ENCODE data around the gene RELT.

The RELT gene

GRCh38 chr11:73383249-73384124, 7.3 kb downstream of the RELT start:
- Histone ChIP-seq H3K27ac (ENCODE audit: insufficient read depth, low read length, poor library complexity, severe bottlenecking) (no peak overlapping the region), H3K9me3 (ENCODE audit: control insufficient read depth, low read length) (no peaks in the 10 kb centered on the region), H3K36me3 (ENCODE audit: control insufficient read depth, insufficient read depth, low read length) (no peaks in the 10 kb centered on the region), H3K27me3 (replicated peaks; ENCODE audit: control insufficient read depth, insufficient read depth, low read length, poor library complexity, severe bottlenecking) (no peaks in the 10 kb centered on the region), H3K4me3 (ENCODE audit: insufficient read depth, low read depth, low read length, poor library complexity, severe bottlenecking) (no peak overlapping the region), H3K4me1 (ENCODE audit: control insufficient read depth, insufficient read depth, low read length, poor library complexity, severe bottlenecking) (peaks cover 50% of the 10 kb centered on the region)
- DNase-seq = no peak

DNA sequence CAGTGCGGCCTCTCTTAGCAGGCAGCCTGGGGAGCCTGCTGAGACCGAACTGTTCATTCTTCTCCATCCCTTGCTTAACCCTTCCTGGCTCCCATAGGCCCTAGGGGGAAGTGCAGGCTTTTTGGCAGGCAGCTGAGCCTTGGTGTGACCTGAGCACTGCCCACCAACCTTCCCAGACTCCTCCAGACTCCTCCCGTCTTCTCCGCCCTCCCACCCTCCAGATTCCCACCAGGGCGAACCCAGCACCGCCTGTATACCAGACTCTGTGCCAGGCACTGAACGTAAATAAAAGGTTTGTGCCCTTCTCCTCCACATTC, 7.9 kb downstream of the RELT start:
- peaks cover 50% of the 10 kb centered on the region for H3K4me1 ChIP-seq (ENCODE audit: control insufficient read depth, insufficient read depth, low read length, poor library complexity, severe bottlenecking)
- no peak overlapping the region for H3K4me3 ChIP-seq (ENCODE audit: insufficient read depth, low read depth, low read length, poor library complexity, severe bottlenecking)

DNA sequence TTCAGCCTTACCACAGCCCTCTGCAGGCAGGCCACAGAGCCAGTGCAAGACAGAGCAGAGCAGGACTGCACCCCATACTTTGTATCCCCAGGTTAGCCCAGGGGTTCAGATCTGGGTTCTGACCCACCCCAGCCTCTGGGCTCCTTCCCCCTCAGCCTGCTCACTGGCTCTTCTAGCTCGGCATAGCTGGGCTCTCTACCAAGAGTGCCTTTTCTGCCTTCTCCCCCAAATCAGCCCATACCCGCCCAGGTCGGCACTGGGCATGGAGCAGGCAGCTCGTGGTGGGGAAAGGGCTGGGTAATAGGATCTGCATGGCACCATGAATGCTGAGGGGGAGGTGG, 8.3 kb downstream of the RELT start:
- no peaks in the 10 kb centered on the region for H3K9me3 ChIP-seq (ENCODE audit: control insufficient read depth, low read length)
- no peaks in the 10 kb centered on the region for H3K36me3 ChIP-seq (ENCODE audit: control insufficient read depth, insufficient read depth, low read length)
- no peak for DNase-seq
- no peak overlapping the region for H3K27ac ChIP-seq (ENCODE audit: insufficient read depth, low read length, poor library complexity, severe bottlenecking)
- H3K4me3 ChIP-seq (ENCODE audit: insufficient read depth, low read depth, low read length, poor library complexity, severe bottlenecking) = no peak overlapping the region
- peaks cover 50% of the 10 kb centered on the region for H3K4me1 ChIP-seq (ENCODE audit: control insufficient read depth, insufficient read depth, low read length, poor library complexity, severe bottlenecking)
- H3K27me3 ChIP-seq (replicated peaks; ENCODE audit: control insufficient read depth, insufficient read depth, low read length, poor library complexity, severe bottlenecking) = no peaks in the 10 kb centered on the region

More for the DNA sequence above, 7.9 kb downstream of the RELT start:
- no peak overlapping the region for H3K27ac ChIP-seq (ENCODE audit: insufficient read depth, low read length, poor library complexity, severe bottlenecking)
- no peaks in the 10 kb centered on the region for H3K27me3 ChIP-seq (replicated peaks; ENCODE audit: control insufficient read depth, insufficient read depth, low read length, poor library complexity, severe bottlenecking)
- DNase-seq = no peak
- H3K9me3 ChIP-seq (ENCODE audit: control insufficient read depth, low read length) = no peaks in the 10 kb centered on the region
- no peaks in the 10 kb centered on the region for H3K36me3 ChIP-seq (ENCODE audit: control insufficient read depth, insufficient read depth, low read length)

- H3K27ac ChIP-seq (ENCODE audit: insufficient read depth, low read length, poor library complexity, severe bottlenecking) = no peak overlapping the region
- H3K4me3 ChIP-seq (ENCODE audit: insufficient read depth, low read depth, low read length, poor library complexity, severe bottlenecking) = no peak overlapping the region
- H3K36me3 ChIP-seq (ENCODE audit: control insufficient read depth, insufficient read depth, low read length) = no peaks in the 10 kb centered on the region
- H3K4me1 ChIP-seq (ENCODE audit: control insufficient read depth, insufficient read depth, low read length, poor library complexity, severe bottlenecking) = peaks cover 50% of the 10 kb centered on the region
- H3K27me3 ChIP-seq (replicated peaks; ENCODE audit: control insufficient read depth, insufficient read depth, low read length, poor library complexity, severe bottlenecking) = no peaks in the 10 kb centered on the region
- no peak for DNase-seq
- no peaks in the 10 kb centered on the region for H3K9me3 ChIP-seq (ENCODE audit: control insufficient read depth, low read length)
These were observed 8.9 kb downstream of the RELT start for GRCh38 chr11:73384872-73385689.

DNA sequence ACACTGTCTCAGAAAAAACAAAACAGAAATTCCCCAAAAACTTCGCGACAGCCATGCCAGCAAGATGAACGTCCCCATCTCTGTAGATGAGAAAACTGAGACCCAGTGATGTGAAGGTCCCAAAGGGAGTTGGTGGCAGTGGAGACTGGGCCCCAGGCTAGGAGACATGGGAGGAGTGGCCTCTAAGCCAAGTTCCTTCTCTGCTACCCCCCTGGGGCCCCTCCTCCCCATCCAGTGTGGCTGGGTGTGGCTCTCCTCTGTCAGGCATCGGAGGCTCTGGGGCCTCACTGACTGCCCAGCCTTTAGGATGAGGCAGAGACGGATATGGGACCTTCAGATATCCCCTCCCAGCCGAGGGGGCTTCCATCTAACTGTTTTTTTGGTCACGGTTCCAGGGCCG, 9.8 kb downstream of the RELT start:
- Histone ChIP-seq H3K9me3 (ENCODE audit: control insufficient read depth, low read length) (no peaks in the 10 kb centered on the region), H3K4me1 (ENCODE audit: control insufficient read depth, insufficient read depth, low read length, poor library complexity, severe bottlenecking) (peaks cover 50% of the 10 kb centered on the region), H3K4me3 (ENCODE audit: insufficient read depth, low read depth, low read length, poor library complexity, severe bottlenecking) (no peak overlapping the region), H3K36me3 (ENCODE audit: control insufficient read depth, insufficient read depth, low read length) (no peaks in the 10 kb centered on the region), H3K27me3 (replicated peaks; ENCODE audit: control insufficient read depth, insufficient read depth, low read length, poor library complexity, severe bottlenecking) (no peaks in the 10 kb centered on the region), H3K27ac (ENCODE audit: insufficient read depth, low read length, poor library complexity, severe bottlenecking) (no peak overlapping the region)
- no peak for DNase-seq

DNA sequence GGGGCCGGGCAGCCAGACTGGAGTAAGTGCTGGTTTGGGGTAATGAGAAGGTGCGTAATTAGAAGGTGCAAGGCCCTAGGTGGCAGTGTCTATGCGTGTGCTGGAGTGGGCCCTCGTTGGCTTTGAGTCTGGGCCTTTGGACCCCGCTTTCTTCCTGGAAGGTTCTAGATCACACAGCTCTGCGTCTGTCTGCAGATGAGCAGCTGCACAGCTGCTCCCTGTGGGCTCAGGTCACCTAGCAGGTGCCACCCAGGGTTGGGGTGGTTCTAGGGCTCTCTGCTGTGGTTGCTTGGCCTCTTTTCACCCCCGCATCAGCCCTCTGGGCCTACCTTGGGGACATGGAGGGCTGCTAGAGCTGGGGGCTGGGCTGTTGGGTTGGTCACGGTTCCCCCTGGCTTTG, 10.3 kb downstream of the RELT start:
- H3K27ac ChIP-seq (ENCODE audit: insufficient read depth, low read length, poor library complexity, severe bottlenecking) = no peak overlapping the region
- peaks cover 50% of the 10 kb centered on the region for H3K4me1 ChIP-seq (ENCODE audit: control insufficient read depth, insufficient read depth, low read length, poor library complexity, severe bottlenecking)
- DNase-seq = no peak
- H3K27me3 ChIP-seq (replicated peaks; ENCODE audit: control insufficient read depth, insufficient read depth, low read length, poor library complexity, severe bottlenecking) = no peaks in the 10 kb centered on the region
- H3K9me3 ChIP-seq (ENCODE audit: control insufficient read depth, low read length) = no peaks in the 10 kb centered on the region
- H3K36me3 ChIP-seq (ENCODE audit: control insufficient read depth, insufficient read depth, low read length) = no peaks in the 10 kb centered on the region
- no peak overlapping the region for H3K4me3 ChIP-seq (ENCODE audit: insufficient read depth, low read depth, low read length, poor library complexity, severe bottlenecking)

DNA sequence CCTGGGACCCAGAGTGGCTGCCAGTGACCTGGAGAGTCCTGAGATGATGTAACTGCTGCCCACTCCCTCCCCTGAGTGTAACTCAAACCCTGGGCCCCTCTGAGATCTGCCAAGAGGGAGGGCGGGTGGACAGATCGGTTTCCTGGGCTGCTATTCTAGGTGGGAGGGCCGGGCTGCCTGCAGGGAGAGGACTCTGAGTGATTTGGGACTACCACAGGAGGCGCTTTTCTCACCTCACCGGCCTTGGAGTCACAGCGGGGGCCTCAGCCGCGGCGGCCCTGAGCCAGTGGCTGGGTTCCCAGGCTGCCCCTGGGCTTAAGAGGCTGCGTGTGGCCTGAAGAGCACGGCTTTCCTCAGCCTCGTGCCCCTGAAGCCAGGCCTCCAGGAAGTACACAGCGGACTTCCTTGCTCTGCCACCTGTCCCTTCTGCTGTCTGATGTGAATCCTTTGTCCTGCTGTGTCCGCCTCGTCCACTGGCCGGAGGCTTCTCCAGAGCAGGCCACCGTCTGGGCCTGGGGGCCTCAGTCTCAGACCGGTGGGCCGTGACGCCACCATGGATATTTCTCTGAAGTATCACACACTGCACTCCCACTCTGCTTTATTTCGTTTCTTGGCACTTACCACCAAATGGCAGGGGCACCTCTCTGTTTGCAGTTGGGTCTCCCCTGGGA, 11.5 kb downstream of the RELT start:
- no peak overlapping the region for H3K27ac ChIP-seq (ENCODE audit: insufficient read depth, low read length, poor library complexity, severe bottlenecking)

GRCh38 chr11:73388265-73389133, 12.3 kb downstream of the RELT start:
- Histone ChIP-seq H3K4me3 (ENCODE audit: insufficient read depth, low read depth, low read length, poor library complexity, severe bottlenecking) (no peak overlapping the region), H3K4me1 (ENCODE audit: control insufficient read depth, insufficient read depth, low read length, poor library complexity, severe bottlenecking) (peaks cover 33% of the 10 kb centered on the region), H3K36me3 (ENCODE audit: control insufficient read depth, insufficient read depth, low read length) (peaks cover 5% of the 10 kb centered on the region), H3K27me3 (replicated peaks; ENCODE audit: control insufficient read depth, insufficient read depth, low read length, poor library complexity, severe bottlenecking) (no peaks in the 10 kb centered on the region), H3K27ac (ENCODE audit: insufficient read depth, low read length, poor library complexity, severe bottlenecking) (no peak overlapping the region), H3K9me3 (ENCODE audit: control insufficient read depth, low read length) (no peaks in the 10 kb centered on the region)
- DNase-seq = no peak

More for the DNA sequence above, 11.5 kb downstream of the RELT start:
- peaks cover 5% of the 10 kb centered on the region for H3K36me3 ChIP-seq (ENCODE audit: control insufficient read depth, insufficient read depth, low read length)
- no peaks in the 10 kb centered on the region for H3K27me3 ChIP-seq (replicated peaks; ENCODE audit: control insufficient read depth, insufficient read depth, low read length, poor library complexity, severe bottlenecking)
- H3K4me1 ChIP-seq (ENCODE audit: control insufficient read depth, insufficient read depth, low read length, poor library complexity, severe bottlenecking) = peaks cover 40% of the 10 kb centered on the region
- DNase-seq = no peak
- no peaks in the 10 kb centered on the region for H3K9me3 ChIP-seq (ENCODE audit: control insufficient read depth, low read length)
- H3K4me3 ChIP-seq (ENCODE audit: insufficient read depth, low read depth, low read length, poor library complexity, severe bottlenecking) = no peak overlapping the region

GRCh38 chr11:73389134-73389525, 12.9 kb downstream of the RELT start:
- no peaks in the 10 kb centered on the region for H3K27me3 ChIP-seq (replicated peaks; ENCODE audit: control insufficient read depth, insufficient read depth, low read length, poor library complexity, severe bottlenecking)
- H3K9me3 ChIP-seq (ENCODE audit: control insufficient read depth, low read length) = no peaks in the 10 kb centered on the region
- DNase-seq = no peak
- H3K4me3 ChIP-seq (ENCODE audit: insufficient read depth, low read depth, low read length, poor library complexity, severe bottlenecking) = no peak overlapping the region
- H3K4me1 ChIP-seq (ENCODE audit: control insufficient read depth, insufficient read depth, low read length, poor library complexity, severe bottlenecking) = peaks cover 27% of the 10 kb centered on the region
- peaks cover 9% of the 10 kb centered on the region for H3K36me3 ChIP-seq (ENCODE audit: control insufficient read depth, insufficient read depth, low read length)
- H3K27ac ChIP-seq (ENCODE audit: insufficient read depth, low read length, poor library complexity, severe bottlenecking) = no peak overlapping the region
